Fibroblast of lung (primary cell): ENCODE data around the gene ESF1. TPM values are rescaled to one million over a fixed set of nuclear protein-coding genes. Genes with fewer than 3 reads are reported as not detected.

Source experiments
- DNase-seq, 2 donors: peaks; one replicate each; pipeline versions ENCODE4 v3.0.0 to v3.0.0-alpha.2; 2010; ENCODE audit warnings: low read depth in 2 of 2
- H2AFZ ChIP-seq: 2 replicates; pipeline ENCODE4 v1.5.1; 2012; ENCODE audit warnings: low read length, control low read depth, inconsistent platforms
- H3K27ac ChIP-seq: 2 replicates; pipeline ENCODE4 v1.5.1; 2011; ENCODE audit warnings: low read length, control low read depth; ENCODE audit not compliant: insufficient read depth
- H3K27me3 ChIP-seq: 2 replicates; pipeline ENCODE4 v1.5.1; 2011; ENCODE audit warnings: mild to moderate bottlenecking, low read length; ENCODE audit not compliant: control insufficient read depth, insufficient read depth
- H3K36me3 ChIP-seq: 2 replicates; pipeline ENCODE4 v1.5.1; 2011; ENCODE audit warnings: low read length; ENCODE audit not compliant: control insufficient read depth, insufficient read depth
- H3K4me1 ChIP-seq: 2 replicates; pipeline ENCODE4 v1.5.1; 2011; ENCODE audit warnings: low read length; ENCODE audit not compliant: control insufficient read depth, insufficient read depth; ENCODE audit errors: extremely low read depth
- H3K4me2 ChIP-seq: 2 replicates; pipeline ENCODE4 v1.5.1; 2011; ENCODE audit warnings: low read length, control low read depth; ENCODE audit not compliant: insufficient read depth; ENCODE audit errors: extremely low read depth
- H3K4me3 ChIP-seq, 4 experiments: fragments of 200-600 bp in 1 of 4; sonication (generic) in 1 of 4; replicated peaks in 1 of 4; 2 replicates each; pipeline ENCODE4 v1.5.1; 2011 to 2016; ENCODE audit warnings: low read length in 4 of 4, low read depth in 3 of 4, mild to moderate bottlenecking in 3 of 4, control low read depth in 2 of 4, inconsistent platforms in 1 of 4, mixed read lengths in 1 of 4; ENCODE audit not compliant: insufficient read depth in 1 of 4; ENCODE audit errors: control extremely low read depth in 1 of 4
- H3K79me2 ChIP-seq: 2 replicates; pipeline ENCODE4 v1.5.1; 2012; ENCODE audit warnings: mild to moderate bottlenecking, low read length, inconsistent platforms; ENCODE audit not compliant: control insufficient read depth, insufficient read depth
- H3K9ac ChIP-seq: 2 replicates; pipeline ENCODE4 v1.5.1; 2011; ENCODE audit warnings: mild to moderate bottlenecking, low read length, control low read depth; ENCODE audit not compliant: insufficient read depth
- H3K9me3 ChIP-seq: 2 replicates; pipeline ENCODE4 v1.5.1; 2012; ENCODE audit warnings: low read depth, low read length; ENCODE audit not compliant: control insufficient read depth, insufficient read depth
- H4K20me1 ChIP-seq: 2 replicates; pipeline ENCODE4 v1.5.1; 2011; ENCODE audit warnings: low read length; ENCODE audit not compliant: control insufficient read depth, insufficient read depth; ENCODE audit errors: extremely low read depth
- EZH2 ChIP-seq: IDR thresholded peaks from 2 replicates; pipeline ENCODE4 v1.5.1; 2012; ENCODE audit warnings: low read length, control low read depth, mild to moderate bottlenecking; ENCODE audit errors: missing control alignments
- polyA plus RNA-seq, 2 donors: library from polyadenylated mRNA; depleted of rRNA in 1 of 2; stranded (reverse) in 1 of 2; unstranded in 1 of 2; fragments of >200 nt; gene quantifications; 2 replicates each; pipeline ENCODE4 v1.2.1, GENCODE V29; 2011 to 2012; ENCODE audit warnings: missing spikeins in 1 of 2
- total RNA-seq: library from RNA; depleted of rRNA; stranded (reverse); fragments of >200 nt; gene quantifications from 2 replicates; pipeline ENCODE4 v1.2.1, GENCODE V29; 2014
- TF ChIP-seq, protein P1 (sequence below), 2 donors: IDR thresholded peaks in 1 of 2; conservative IDR thresholded peaks in 1 of 2; 1 replicate in 1 of 2; 2 replicates in 1 of 2; pipeline ENCODE4 v1.5.1; 2011 to 2012; ENCODE audit warnings: low read length in 2 of 2, control low read depth in 1 of 2, inconsistent platforms in 1 of 2, low read depth in 1 of 2, mild to moderate bottlenecking in 1 of 2

The ESF1 gene
- total and polyA plus RNA-seq, 2 donors (not counting 1 experiment from before 2014, with no cell fraction given) = 7.3 to 13.2 TPM

DNA sequence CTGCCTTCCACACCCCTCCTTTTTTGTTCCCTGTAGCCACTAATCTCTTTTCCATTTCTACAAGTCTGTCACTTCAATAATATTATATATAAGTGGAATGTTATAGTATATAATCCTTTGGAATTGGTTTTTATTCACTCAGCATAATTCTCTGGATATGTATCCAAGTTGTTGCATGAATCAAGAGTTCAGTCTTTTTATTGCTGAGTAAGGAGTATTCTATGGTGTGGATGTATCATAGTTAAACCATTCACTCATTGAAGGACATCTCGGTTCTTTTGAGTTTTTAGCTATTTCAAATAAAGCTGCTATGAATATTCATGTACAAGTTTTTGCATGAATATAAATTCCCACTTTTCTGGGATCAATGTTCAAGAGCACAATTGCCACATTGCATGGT is 76.5 kb downstream of the ESF1 start:
- H3K9ac ChIP-seq = no peak overlapping the region
- no peak for TF ChIP-seq EZH2
- TF ChIP-seq, protein P1, sequence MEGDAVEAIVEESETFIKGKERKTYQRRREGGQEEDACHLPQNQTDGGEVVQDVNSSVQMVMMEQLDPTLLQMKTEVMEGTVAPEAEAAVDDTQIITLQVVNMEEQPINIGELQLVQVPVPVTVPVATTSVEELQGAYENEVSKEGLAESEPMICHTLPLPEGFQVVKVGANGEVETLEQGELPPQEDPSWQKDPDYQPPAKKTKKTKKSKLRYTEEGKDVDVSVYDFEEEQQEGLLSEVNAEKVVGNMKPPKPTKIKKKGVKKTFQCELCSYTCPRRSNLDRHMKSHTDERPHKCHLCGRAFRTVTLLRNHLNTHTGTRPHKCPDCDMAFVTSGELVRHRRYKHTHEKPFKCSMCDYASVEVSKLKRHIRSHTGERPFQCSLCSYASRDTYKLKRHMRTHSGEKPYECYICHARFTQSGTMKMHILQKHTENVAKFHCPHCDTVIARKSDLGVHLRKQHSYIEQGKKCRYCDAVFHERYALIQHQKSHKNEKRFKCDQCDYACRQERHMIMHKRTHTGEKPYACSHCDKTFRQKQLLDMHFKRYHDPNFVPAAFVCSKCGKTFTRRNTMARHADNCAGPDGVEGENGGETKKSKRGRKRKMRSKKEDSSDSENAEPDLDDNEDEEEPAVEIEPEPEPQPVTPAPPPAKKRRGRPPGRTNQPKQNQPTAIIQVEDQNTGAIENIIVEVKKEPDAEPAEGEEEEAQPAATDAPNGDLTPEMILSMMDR (conservative IDR thresholded peaks at IDR 0.05 in 1 of 2, IDR thresholded peaks at IDR 0.05 in 1 of 2; ENCODE audit: low read depth in 1 of 2, low read length in 2 of 2) = no peak
- no peaks in the 10 kb centered on the region for H3K27me3 ChIP-seq
- DNase-seq = no peak
- H3K36me3 ChIP-seq = no peaks in the 10 kb centered on the region
- H2AFZ ChIP-seq = no peak overlapping the region
- no peak overlapping the region for H3K4me3 ChIP-seq
- H3K4me1 ChIP-seq = no peaks in the 10 kb centered on the region
- no peak overlapping the region for H3K4me2 ChIP-seq
- H4K20me1 ChIP-seq = no peaks in the 10 kb centered on the region
- H3K9me3 ChIP-seq = no peaks in the 10 kb centered on the region
- no peaks in the 10 kb centered on the region for H3K79me2 ChIP-seq
- no peak overlapping the region for H3K27ac ChIP-seq

DNA sequence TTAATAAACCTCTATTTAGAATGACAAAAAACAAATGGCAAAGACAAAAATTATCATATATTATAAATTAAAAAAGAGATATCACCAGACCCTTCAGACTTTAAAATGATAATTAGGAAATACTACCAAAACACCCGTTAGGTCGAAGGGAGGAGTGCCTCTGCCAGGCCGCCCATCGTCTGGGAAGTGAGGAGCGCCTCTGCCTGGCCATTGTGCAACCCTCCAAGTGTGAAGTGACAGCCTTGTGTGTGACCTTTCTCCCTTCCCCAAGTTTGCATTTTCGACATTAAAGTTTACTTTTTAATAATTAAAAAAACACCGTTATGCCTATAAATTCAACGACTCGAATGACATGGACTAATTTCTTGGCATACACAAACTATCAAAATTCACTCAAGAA is 81.5 kb downstream of the ESF1 start:
- Histone ChIP-seq H2AFZ (no peak overlapping the region), H3K4me3 (no peak overlapping the region), H3K9ac (no peak overlapping the region), H4K20me1 (no peaks in the 10 kb centered on the region), H3K79me2 (no peaks in the 10 kb centered on the region), H3K36me3 (no peaks in the 10 kb centered on the region), H3K4me2 (no peak overlapping the region), H3K9me3 (no peaks in the 10 kb centered on the region), H3K4me1 (no peaks in the 10 kb centered on the region), H3K27me3 (no peaks in the 10 kb centered on the region), H3K27ac (no peak overlapping the region)
- no peak for DNase-seq
- TF ChIP-seq EZH2 = no peak
- TF ChIP-seq, protein P1 (conservative IDR thresholded peaks at IDR 0.05 in 1 of 2, IDR thresholded peaks at IDR 0.05 in 1 of 2; ENCODE audit: low read depth in 1 of 2, low read length in 2 of 2) = no peak

DNA sequence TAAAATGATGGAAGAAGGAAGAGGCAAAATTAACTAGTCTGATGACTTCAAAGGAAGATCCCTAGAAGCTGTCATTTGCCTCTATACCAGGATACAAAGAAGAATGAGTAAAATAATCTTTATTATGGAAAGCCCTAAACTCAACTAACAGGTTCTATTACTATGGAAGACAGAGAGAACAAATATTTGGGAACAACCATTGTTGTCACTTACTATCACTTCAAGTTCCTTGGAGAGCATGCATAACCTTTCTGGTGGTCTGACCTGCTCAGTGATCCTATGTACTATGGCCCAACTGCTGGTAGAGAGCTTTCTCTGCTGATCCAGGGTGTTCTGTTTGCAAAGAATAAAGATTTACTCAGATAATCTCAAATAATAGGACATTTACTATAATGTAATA is 83.2 kb downstream of the ESF1 start:
- Histone ChIP-seq H3K4me2 (no peak overlapping the region), H3K4me1 (no peaks in the 10 kb centered on the region), H4K20me1 (no peaks in the 10 kb centered on the region), H3K27ac (no peak overlapping the region), H3K9ac (no peak overlapping the region), H3K36me3 (no peaks in the 10 kb centered on the region), H3K9me3 (no peaks in the 10 kb centered on the region), H3K79me2 (no peaks in the 10 kb centered on the region), H2AFZ (no peak overlapping the region), H3K27me3 (no peaks in the 10 kb centered on the region), H3K4me3 (no peak overlapping the region)
- TF ChIP-seq, protein P1 (conservative IDR thresholded peaks at IDR 0.05 in 1 of 2, IDR thresholded peaks at IDR 0.05 in 1 of 2; ENCODE audit: low read depth in 1 of 2, low read length in 2 of 2) = no peak
- no peak for TF ChIP-seq EZH2
- no peak for DNase-seq
